Measurements from ENCODE around the gene PRKCA. TPM values are rescaled to one million over a fixed set of nuclear protein-coding genes. Genes with fewer than 3 reads are reported as not detected.

PRKCA gene
- total and polyA plus RNA-seq, 2 experiments from 2014 or later, result 6.4 to 35.4 TPM

GRCh38 chr17:66632731-66633130, 330.3 kb downstream of the PRKCA start:
- no peak for TF ChIP-seq CREB1 (CRISPR knock-in tag; IDR thresholded peaks at IDR 0.05; ENCODE audit: low read depth)
- TF ChIP-seq ZNF331 (CRISPR knock-in tag; IDR thresholded peaks at IDR 0.05; ENCODE audit: low read depth), result no peak
- TF ChIP-seq EZH2 (IDR thresholded peaks at IDR 0.05; ENCODE audit: low read depth, unreplicated experiment), result no peak
- TF ChIP-seq NANOG (IDR thresholded peaks at IDR 0.05; ENCODE audit: borderline replicate concordance), result no peak
- TF ChIP-seq, protein P1, sequence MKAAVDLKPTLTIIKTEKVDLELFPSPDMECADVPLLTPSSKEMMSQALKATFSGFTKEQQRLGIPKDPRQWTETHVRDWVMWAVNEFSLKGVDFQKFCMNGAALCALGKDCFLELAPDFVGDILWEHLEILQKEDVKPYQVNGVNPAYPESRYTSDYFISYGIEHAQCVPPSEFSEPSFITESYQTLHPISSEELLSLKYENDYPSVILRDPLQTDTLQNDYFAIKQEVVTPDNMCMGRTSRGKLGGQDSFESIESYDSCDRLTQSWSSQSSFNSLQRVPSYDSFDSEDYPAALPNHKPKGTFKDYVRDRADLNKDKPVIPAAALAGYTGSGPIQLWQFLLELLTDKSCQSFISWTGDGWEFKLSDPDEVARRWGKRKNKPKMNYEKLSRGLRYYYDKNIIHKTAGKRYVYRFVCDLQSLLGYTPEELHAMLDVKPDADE (IDR thresholded peaks at IDR 0.05), result no peak
- no peak for TF ChIP-seq JUNB (IDR thresholded peaks at IDR 0.05; ENCODE audit: unreplicated experiment)
- TF ChIP-seq POLR2AphosphoS5 (IDR thresholded peaks at IDR 0.05; ENCODE audit: low read depth), result no peak
- TF ChIP-seq STAT1 (IDR thresholded peaks at IDR 0.05; ENCODE audit: unreplicated experiment), result no peak
- TF ChIP-seq, protein P2, sequence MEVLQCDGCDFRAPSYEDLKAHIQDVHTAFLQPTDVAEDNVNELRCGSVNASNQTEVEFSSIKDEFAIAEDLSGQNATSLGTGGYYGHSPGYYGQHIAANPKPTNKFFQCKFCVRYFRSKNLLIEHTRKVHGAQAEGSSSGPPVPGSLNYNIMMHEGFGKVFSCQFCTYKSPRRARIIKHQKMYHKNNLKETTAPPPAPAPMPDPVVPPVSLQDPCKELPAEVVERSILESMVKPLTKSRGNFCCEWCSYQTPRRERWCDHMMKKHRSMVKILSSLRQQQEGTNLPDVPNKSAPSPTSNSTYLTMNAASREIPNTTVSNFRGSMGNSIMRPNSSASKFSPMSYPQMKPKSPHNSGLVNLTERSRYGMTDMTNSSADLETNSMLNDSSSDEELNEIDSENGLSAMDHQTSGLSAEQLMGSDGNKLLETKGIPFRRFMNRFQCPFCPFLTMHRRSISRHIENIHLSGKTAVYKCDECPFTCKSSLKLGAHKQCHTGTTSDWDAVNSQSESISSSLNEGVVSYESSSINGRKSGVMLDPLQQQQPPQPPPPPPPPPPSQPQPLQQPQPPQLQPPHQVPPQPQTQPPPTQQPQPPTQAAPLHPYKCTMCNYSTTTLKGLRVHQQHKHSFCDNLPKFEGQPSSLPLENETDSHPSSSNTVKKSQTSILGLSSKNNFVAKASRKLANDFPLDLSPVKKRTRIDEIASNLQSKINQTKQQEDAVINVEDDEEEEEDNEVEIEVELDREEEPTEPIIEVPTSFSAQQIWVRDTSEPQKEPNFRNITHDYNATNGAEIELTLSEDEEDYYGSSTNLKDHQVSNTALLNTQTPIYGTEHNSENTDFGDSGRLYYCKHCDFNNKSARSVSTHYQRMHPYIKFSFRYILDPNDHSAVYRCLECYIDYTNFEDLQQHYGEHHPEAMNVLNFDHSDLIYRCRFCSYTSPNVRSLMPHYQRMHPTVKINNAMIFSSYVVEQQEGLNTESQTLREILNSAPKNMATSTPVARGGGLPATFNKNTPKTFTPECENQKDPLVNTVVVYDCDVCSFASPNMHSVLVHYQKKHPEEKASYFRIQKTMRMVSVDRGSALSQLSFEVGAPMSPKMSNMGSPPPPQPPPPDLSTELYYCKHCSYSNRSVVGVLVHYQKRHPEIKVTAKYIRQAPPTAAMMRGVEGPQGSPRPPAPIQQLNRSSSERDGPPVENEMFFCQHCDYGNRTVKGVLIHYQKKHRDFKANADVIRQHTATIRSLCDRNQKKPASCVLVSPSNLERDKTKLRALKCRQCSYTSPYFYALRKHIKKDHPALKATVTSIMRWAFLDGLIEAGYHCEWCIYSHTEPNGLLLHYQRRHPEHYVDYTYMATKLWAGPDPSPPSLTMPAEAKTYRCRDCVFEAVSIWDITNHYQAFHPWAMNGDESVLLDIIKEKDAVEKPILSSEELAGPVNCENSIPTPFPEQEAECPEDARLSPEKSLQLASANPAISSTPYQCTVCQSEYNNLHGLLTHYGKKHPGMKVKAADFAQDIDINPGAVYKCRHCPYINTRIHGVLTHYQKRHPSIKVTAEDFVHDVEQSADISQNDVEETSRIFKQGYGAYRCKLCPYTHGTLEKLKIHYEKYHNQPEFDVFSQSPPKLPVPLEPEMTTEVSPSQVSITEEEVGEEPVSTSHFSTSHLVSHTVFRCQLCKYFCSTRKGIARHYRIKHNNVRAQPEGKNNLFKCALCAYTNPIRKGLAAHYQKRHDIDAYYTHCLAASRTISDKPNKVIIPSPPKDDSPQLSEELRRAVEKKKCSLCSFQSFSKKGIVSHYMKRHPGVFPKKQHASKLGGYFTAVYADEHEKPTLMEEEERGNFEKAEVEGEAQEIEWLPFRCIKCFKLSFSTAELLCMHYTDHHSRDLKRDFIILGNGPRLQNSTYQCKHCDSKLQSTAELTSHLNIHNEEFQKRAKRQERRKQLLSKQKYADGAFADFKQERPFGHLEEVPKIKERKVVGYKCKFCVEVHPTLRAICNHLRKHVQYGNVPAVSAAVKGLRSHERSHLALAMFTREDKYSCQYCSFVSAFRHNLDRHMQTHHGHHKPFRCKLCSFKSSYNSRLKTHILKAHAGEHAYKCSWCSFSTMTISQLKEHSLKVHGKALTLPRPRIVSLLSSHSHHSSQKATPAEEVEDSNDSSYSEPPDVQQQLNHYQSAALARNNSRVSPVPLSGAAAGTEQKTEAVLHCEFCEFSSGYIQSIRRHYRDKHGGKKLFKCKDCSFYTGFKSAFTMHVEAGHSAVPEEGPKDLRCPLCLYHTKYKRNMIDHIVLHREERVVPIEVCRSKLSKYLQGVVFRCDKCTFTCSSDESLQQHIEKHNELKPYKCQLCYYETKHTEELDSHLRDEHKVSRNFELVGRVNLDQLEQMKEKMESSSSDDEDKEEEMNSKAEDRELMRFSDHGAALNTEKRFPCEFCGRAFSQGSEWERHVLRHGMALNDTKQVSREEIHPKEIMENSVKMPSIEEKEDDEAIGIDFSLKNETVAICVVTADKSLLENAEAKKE (CRISPR knock-in tag; IDR thresholded peaks at IDR 0.05), result no peak
- TF ChIP-seq CTCF (conservative IDR thresholded peaks at IDR 0.05; ENCODE audit: low read depth in 2 of 2), result no peak
- no peak for TF ChIP-seq REST (IDR thresholded peaks at IDR 0.05; ENCODE audit: unreplicated experiment)
- TF ChIP-seq EZH2phosphoT487 (IDR thresholded peaks at IDR 0.05; ENCODE audit: unreplicated experiment), result no peak
- no peak for TF ChIP-seq ZNF114 (CRISPR knock-in tag; IDR thresholded peaks at IDR 0.05)

More at GRCh38 chr17:66632731-66633130, 330.3 kb downstream of the PRKCA start:
- no peaks in the 10 kb centered on the region for H3K36me3 Mint-ChIP-seq (ENCODE audit: low read depth)
- no peaks in the 10 kb centered on the region for H3K27me3 Mint-ChIP-seq (ENCODE audit: insufficient read depth, low read depth, poor library complexity)
- no peak overlapping the region for H3K27ac Mint-ChIP-seq
- H3K36me3 ChIP-seq (ENCODE audit: insufficient read depth), result no peaks in the 10 kb centered on the region
- no peaks in the 10 kb centered on the region for H3K4me1 ChIP-seq (ENCODE audit: insufficient read depth)
- no peak overlapping the region for H2AFZ ChIP-seq
- H4K20me1 ChIP-seq (replicated peaks; ENCODE audit: insufficient read depth), result no peaks in the 10 kb centered on the region
- DNase-seq (ENCODE audit: low spot score) (no peak), ATAC-seq (no peak)
- H3K4me1 Mint-ChIP-seq, result no peaks in the 10 kb centered on the region; the same call in 2 of the 3 replicates
- no peak overlapping the region for H3K4me3 ChIP-seq
- no peak overlapping the region for H3K27ac ChIP-seq (ENCODE audit: low read depth)
- 0 out of 2 replicates have a peak, but pooled peaks cover 9% of the 10 kb centered on the region for H3K9me2 ChIP-seq (ENCODE audit: insufficient read depth)
- H3K79me2 ChIP-seq (replicated peaks; ENCODE audit: insufficient read depth), result no peaks in the 10 kb centered on the region
- H3K9me3 Mint-ChIP-seq, result no peaks in the 10 kb centered on the region
- H3K27me3 ChIP-seq (ENCODE audit: insufficient read depth), result no peaks in the 10 kb centered on the region
- no peak overlapping the region for H3K4me3 Mint-ChIP-seq
- H3K4me2 ChIP-seq, result no peak overlapping the region
- no peaks in the 10 kb centered on the region for H3F3A ChIP-seq (replicated peaks; ENCODE audit: low read depth)
